KG1 (cell line): ENCODE measurements around the gene RABGGTA.

Experiments used
- DNase-seq: peaks from one replicate; lab custom pipeline; 2025; lab: John Stamatoyannopoulos, UW

RABGGTA gene, protein sequence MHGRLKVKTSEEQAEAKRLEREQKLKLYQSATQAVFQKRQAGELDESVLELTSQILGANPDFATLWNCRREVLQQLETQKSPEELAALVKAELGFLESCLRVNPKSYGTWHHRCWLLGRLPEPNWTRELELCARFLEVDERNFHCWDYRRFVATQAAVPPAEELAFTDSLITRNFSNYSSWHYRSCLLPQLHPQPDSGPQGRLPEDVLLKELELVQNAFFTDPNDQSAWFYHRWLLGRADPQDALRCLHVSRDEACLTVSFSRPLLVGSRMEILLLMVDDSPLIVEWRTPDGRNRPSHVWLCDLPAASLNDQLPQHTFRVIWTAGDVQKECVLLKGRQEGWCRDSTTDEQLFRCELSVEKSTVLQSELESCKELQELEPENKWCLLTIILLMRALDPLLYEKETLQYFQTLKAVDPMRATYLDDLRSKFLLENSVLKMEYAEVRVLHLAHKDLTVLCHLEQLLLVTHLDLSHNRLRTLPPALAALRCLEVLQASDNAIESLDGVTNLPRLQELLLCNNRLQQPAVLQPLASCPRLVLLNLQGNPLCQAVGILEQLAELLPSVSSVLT

DNA sequence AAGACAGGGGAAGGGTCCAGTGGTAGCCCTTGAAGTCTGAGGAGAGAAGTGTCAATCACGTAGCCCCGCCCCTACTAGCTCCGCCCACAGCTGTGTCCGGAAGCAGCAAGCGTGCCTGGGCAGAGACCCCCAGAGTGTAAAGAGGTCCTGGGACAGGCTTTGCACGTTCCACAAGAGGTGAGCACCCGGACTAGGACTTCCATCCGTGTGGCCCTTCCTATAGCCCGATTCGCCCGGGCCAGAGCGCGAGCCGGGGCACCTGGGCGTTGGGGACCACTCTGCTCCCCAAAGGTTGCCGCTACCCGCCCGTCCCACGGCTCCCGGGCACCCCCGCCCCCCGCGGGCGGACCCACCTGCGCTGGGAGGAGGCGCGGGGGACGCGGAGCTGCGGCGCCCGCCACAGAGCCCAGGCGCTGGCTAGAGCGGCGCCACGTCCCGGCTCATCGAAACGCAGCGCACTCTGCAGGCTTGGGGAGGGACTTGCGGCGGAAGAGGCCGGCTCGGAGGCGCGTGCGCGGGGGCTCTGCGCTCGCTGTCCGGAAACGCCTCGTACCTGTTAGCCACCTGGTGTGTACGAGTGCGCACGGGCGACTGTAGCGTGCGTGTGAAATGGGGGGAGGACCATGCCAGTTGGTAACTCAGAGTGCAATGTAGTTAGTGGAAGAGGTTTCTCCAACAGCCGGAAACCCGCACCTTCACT lies at the start of gene RABGGTA:
TSS of gene RABGGTA (minus strand) at position 464 of the 700 bp plus-strand sequence. CDS start 482 bp downstream, outside the sequence.
- DNase-seq = peak; percentile 63

DNA sequence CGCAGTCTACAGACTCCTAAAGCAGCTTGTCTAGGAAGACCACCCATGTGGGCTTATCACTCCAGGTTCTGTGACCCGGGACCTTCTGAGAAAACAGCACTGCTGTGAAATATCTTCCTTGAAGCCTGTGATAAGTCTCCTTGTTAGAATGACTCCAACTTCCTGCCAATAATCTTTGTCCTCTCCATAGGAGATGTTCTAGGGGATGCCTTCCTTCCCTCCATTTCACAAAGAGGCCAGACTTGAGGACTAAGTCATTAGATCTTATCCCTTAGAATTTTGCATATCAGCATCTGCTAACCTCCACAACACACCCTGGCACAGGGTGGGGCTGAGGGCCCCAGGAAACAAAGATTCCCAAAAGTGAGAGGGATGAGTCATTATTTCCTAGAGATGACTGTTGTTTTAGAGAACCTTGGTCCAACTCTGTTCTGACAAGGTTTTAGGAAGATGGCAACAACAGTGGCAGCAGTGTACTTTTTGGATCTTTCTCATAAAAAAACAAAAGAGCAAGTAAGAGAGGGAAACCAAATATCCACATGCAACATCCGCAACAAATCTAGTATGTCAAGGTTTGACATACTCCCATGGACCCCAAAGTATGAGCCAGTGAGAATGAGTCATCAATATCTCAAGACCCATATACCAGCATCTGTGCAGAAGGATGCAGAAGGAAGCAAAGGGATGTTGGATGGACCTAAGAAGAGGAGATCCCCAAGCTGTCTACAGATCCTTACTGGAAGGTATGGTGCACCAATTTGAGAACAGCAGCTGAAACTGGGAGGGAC lies 45.9 kb upstream of the RABGGTA start:
- DNase-seq = no peak

DNA sequence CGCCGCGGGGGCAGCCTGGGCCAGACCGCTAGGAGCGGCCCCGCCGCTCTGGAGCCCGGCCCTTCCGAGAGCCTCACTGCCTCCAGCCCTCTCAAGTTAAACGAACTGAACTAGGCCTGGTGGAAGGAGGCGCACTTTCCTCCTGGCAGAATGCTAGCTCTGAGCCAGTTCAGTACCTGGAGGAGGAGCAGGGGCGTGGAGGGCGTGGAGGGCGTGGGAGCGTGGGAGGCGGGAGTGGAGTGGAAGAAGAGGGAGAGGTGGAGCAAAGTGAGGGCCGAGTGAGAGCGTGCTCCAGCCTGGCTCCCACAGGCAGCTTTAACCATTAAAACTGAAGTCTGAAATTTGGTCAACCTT lies 45.2 kb upstream of the RABGGTA start:
- no peak for DNase-seq

DNA sequence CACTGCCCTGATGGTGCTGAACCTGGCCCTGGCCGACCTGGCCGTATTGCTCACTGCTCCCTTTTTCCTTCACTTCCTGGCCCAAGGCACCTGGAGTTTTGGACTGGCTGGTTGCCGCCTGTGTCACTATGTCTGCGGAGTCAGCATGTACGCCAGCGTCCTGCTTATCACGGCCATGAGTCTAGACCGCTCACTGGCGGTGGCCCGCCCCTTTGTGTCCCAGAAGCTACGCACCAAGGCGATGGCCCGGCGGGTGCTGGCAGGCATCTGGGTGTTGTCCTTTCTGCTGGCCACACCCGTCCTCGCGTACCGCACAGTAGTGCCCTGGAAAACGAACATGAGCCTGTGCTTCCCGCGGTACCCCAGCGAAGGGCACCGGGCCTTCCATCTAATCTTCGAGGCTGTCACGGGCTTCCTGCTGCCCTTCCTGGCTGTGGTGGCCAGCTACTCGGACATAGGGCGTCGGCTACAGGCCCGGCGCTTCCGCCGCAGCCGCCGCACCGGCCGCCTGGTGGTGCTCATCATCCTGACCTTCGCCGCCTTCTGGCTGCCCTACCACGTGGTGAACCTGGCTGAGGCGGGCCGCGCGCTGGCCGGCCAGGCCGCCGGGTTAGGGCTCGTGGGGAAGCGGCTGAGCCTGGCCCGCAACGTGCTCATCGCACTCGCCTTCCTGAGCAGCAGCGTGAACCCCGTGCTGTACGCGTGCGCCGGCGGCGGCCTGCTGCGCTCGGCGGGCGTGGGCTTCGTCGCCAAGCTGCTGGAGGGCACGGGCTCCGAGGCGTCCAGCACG lies 44.6 kb upstream of the RABGGTA start:
- no peak for DNase-seq

DNA sequence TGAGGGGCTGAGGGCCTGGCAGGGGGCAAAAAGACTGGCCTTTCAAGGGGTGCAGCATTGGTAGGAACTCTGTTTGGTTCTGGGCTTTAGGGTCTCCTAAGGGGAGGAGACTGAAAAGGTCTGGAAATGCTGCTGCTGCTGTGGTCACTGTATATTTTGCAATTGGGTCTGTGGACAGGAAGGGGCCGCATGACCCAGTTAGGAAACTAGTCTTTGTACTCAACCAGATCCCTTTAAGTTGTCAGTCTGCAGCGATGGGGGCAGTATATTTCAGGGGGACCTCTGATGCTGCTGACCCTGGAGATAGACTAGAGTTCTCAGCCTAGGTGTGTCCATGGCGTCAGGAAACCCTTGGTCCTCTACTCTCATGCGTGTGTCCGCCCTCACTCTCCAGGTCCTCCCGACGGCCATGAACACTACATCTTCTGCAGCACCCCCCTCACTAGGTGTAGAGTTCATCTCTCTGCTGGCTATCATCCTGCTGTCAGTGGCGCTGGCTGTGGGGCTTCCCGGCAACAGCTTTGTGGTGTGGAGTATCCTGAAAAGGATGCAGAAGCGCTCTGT lies 43.9 kb upstream of the RABGGTA start:
- DNase-seq = no peak

DNA sequence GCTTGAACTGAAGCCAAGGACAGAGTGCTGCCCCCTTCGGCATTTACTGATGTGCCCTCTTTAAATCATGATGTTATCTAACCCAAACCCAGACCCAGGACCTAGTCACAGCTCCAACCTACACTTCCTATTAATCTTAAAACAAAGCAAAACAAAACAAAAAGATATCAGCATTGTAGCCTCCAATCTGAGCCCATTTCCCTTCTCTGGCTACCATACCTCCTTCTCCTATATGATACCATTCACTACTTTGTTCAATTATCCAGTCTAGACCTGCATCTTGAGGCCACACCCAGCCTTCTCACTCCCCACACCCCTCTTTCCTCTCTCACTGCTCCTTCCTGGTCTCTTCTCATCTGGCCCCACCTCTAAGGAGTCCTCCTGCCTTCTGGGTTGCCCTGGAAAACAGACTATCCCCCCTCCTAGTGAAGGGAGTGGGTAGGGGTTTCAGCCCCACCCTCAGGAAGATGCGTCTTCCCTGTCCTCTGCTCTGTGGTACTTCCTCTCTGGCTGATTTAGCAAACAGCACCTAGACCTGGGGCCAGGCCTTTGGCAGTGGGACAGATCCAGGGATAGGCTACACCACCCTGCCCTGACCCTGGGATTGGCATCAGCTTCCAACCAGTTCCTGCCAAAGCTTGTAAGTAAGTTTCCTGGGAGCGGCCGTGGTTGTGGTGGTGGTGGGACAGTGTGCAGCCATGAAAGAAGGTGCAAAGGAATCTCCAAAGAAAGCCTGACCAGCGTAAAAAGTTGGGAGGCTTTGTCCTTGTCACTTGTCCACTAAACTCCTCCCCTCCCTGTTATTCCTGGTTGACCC lies 43.2 kb upstream of the RABGGTA start:
- no peak for DNase-seq

DNA sequence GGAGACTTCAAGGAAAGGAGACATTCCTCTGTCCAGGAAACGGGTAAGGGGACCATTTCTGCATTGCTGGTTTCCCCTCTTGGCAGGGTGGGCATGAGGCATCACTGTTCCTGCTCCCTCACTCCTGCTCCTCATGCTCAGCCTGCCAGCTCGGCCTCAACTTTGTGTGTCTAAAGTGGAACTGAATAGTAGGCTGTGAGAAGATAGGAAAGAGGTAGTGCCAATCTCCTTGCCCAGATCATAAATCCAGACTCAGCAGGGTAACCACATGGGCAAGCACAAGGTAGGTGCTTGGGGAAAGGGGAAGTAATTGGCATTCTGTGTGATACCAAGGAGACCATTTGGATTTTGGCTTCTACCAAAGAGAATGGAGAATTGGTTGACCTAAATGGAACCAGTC lies 42.5 kb upstream of the RABGGTA start:
- DNase-seq = no peak

DNA sequence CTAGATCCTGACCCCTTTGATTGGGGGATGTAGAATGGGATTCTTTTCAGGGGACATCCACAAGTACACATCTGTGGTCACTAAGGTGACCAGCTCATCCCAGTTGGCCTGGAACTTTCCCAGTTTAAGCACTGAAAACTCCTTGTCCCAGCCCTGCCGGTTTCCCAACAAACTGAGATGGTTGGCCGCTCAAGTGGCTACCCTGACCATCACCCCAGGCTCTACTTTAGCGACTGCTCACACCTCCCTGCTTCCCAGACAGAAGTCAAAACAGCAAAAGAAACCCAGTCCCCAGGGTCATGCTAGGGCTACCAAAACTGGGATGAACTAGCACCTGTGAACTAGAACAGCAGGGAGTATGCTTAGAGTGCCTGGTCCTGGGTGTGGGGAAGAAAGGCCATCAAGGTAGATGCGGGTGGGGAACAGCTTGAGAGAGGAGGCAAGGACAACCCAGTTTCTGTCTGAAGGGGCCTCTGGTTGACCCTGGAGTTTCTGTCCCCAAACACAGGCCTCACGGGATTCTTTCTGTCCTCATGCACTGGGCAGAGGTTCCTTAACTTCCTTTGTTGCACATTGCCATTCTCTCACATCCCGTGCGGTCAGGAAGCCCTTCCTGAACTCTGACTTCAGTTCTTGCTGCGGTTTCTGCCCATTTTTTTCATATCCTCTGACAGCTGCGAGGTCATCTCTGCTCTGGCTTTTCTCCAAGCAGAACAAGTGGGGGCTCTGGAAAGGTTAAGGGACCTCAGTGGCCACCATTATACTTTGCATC lies 41.5 kb upstream of the RABGGTA start:
- peak; percentile 84 for DNase-seq

DNA sequence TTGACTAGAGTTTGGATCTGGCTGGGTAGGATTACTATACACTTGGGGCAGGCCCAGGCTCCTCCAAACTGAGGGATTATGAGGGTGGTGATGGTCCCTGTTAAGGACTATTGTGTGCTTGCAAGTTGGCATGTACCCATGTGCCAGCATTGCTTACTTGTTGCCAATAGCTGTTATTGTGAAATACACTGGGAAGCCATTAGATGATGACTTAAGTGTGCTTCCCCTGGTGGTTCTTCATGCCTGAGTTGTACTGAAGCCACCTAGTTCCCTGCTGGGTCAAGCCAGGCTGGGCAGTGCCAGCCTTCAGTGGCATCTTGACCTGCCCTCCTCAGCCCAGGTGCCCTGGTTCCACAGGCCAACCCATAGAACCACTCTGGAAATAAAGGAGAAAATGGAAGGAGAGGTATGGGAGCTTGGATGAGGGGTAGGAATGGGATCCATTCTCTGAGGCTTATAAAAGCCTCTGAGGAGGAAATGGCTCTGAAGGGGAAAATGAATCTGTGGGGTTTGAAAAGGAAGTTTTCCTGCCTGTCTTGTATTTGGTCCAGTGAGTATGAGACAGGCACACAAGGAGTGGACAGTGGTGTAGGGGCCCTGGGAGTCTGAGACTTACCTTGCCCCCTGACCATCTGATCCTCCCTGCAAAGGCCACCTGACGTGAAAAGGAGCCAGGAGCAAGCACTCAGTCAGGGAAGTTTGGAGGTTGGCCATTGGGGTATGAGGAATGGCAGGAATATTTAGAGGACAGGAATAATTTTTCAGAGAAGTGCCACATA lies 40.6 kb upstream of the RABGGTA start:
- DNase-seq = no peak

DNA sequence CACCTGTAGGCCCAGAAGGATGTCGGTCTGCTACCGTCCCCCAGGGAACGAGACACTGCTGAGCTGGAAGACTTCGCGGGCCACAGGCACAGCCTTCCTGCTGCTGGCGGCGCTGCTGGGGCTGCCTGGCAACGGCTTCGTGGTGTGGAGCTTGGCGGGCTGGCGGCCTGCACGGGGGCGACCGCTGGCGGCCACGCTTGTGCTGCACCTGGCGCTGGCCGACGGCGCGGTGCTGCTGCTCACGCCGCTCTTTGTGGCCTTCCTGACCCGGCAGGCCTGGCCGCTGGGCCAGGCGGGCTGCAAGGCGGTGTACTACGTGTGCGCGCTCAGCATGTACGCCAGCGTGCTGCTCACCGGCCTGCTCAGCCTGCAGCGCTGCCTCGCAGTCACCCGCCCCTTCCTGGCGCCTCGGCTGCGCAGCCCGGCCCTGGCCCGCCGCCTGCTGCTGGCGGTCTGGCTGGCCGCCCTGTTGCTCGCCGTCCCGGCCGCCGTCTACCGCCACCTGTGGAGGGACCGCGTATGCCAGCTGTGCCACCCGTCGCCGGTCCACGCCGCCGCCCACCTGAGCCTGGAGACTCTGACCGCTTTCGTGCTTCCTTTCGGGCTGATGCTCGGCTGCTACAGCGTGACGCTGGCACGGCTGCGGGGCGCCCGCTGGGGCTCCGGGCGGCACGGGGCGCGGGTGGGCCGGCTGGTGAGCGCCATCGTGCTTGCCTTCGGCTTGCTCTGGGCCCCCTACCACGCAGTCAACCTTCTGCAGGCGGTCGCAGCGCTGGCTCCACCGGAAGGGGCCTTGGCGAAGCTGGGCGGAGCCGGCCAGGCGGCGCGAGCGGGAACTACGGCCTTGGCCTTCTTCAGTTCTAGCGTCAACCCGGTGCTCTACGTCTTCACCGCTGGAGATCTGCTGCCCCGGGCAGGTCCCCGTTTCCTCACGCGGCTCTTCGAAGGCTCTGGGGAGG lies 39.5 kb upstream of the RABGGTA start, which contains the start of gene LTB4R:
TSS of gene LTB4R (plus strand) at position 857 of the 959 bp plus-strand sequence. CDS start 4,150 bp downstream, outside the sequence.
- DNase-seq = peak; percentile 15

DNA sequence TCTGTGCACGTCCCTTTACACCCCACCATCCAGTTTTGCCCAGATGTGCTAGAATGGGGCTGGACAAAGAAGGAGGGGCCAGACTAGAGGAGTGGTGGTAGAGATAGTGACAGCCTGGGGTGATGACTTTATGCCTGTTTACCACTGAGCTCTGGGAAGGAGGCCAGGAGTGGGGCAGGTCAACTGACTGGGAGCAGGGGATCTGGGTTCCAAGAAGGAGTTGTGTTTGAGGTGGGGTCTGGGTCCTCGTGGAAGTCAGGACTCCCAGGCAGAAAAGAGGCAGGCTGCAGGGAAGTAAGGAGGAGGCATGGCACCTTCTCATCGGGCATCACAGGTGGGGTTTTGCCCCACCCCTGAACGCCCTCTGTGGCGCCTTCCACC lies 38.9 kb upstream of the RABGGTA start:
- DNase-seq = no peak

DNA sequence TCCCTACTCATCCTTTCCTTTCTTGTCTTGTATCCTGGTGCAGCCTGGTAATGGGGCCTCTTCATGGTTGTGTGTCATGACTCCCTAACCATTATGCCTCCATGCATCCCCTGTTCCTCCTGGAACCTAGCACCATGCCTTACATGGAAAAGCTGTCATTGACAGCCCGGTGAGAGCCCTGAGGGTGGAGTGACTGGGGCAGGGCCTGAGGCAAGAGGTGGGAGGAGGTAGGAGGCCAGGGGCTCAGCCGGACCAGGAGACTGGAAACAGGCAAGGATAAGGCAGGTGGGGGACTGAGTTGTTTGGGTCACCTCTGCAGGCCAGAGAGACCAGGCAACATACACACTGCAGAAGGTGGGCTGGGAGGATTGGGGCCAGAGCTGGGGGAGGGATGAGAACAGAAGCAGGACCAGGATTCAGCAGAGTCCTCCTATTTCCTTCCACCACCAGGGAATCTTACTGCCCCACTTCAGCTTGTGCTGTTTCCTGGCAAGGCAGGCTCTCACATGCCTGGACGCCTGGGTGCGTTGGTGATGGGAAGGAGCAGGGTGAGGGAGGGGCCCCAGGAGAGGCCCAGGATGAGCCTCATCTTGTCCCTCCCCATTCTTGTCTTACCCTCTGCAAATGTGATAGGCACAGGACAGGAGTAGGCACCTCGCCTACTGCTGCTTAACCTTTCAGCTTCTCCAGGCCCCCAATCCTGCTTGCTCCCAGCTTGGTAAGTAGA lies 38.3 kb upstream of the RABGGTA start, which contains the start of gene LTB4R2:
TSS of gene LTB4R2 (plus strand) at position 603 of the 727 bp plus-strand sequence. CDS start 525 bp downstream, outside the sequence.
- DNase-seq = no peak

DNA sequence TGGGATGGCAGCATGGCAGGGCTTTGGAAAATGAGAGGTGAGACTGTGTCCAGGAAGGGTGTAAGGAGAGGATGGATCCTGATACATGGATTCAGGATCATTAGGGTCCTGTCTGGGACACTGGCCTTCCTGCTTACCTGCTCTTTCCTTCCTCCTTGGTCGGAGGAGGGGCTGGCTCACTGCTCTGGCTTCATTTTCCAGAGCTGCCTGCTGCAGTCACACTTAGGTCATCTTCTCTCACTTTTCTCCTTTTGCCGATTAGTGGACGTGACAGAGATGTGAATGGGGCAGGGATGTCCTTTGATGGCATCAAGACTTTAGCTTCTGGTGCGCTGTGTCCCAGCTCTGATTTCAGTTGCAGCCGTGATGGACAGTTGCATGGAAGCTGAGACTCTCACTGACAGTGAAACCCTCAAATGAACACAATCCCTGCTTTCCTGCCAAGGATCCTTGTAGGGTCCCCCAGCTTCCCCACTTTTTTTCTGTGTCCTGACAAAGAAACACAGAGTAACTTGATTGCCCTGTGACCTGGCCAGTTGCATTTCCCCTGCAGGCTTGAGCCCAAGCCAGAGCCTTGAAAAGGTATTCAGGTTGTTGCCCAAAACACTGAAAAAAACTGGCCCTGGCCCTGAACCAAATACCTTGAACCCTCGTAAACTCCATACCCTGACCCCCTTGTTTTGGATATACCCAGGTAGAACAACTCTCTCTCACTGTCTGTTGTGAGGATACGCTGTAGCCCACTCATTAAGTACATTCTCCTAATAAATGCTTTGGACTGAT lies 37.1 kb upstream of the RABGGTA start:
- DNase-seq = no peak

DNA sequence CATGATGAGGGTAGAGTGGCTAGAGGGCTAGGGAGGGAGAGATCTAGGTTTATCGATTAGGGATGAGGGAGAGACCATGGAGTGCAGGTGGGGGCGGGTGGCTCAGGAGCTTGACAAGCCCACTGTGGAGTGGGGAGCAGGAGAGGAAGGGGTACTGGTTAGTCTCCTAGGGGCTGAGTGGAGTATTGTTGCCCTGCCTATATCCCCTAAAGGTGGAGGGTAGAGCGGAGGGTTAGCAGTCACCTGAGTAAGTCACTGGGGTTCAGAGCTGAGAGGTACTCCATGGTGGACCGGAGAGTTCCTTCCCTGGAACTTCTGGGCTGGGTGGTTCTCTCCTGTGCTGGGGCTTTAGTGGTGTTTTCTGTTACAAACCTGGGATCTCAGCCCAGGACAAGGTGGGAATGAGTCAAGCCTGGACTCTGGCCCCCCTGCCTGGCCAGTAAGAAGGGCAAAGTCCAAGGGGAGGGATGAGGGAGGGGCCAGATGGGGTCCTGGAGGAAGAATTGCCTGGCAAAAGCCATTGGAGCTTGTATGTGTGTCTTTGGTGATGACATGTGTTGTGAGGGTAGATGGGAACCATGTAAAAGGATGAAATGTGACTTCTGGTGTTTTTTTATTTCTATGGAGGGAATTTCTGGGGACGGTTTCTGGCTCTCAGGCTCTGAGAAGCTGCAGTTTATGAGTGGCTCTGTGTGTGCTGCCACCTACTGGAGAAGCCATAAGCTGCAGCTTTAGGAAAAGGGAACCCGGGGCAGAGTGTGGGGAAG lies 36.4 kb upstream of the RABGGTA start, which contains the start of gene CIDEB:
TSS of gene CIDEB (minus strand) at position 403 of the 767 bp plus-strand sequence. CDS start at position 284, 119 bp downstream.
- DNase-seq = peak; percentile 53

DNA sequence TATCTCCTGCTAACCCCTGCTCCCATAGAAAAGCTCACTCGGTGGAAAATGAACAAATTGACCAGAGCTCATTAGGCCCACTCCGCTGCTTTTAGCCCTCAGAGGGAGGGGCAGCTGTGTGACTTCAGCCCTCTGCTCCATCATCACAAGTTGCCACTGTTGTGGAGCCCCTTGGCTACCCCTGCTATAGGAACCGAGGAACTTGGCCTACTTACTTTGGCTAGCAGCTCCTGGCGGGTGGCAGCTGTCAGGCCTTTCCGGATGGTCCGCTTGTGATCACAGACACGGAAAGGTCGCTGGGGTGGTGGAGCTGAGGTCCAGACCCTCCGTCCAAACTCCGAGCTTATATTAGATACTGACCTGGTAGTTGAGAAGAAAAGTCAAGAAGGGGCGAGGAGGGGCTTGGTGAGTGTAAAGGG lies 35.8 kb upstream of the RABGGTA start:
- DNase-seq = no peak
